GM10266 (cell line): ENCODE measurements around the gene SMCHD1.
"Not testable (repeated sequence)": the region's sequence is repeated elsewhere in the genome, so short reads cannot be mapped to it uniquely, and the experiment has no call there.

Experiments
- DNase-seq: peaks from one replicate; pipeline ENCODE4 v3.0.0; 2012; ENCODE audit errors: extremely low spot score
- CTCF ChIP-seq: IDR thresholded peaks from 2 replicates; pipeline ENCODE4 v1.5.1; 2012; ENCODE audit warnings: mild to moderate bottlenecking, low read depth; ENCODE audit not compliant: control insufficient read depth, insufficient read depth; ENCODE audit errors: missing control alignments

SMCHD1 gene

GRCh38 chr18:2656981-2657512 is 1.5 kb downstream of the SMCHD1 start:
- TF ChIP-seq CTCF: no peak
- no peak for DNase-seq

- peak; percentile 24 for DNase-seq
- TF ChIP-seq CTCF: no peak
Measured at GRCh38 chr18:2657788-2658458, 2.4 kb downstream of the SMCHD1 start.

GRCh38 chr18:2660849-2661248 is 5.3 kb downstream of the SMCHD1 start:
- DNase-seq: not testable (repeated sequence)

GRCh38 chr18:2662288-2662687 is 6.8 kb downstream of the SMCHD1 start:
- not testable (repeated sequence) for DNase-seq

- no peak for DNase-seq
- TF ChIP-seq CTCF: no peak
Measured at GRCh38 chr18:2662990-2663389, 7.5 kb downstream of the SMCHD1 start.

- no peak for DNase-seq
- TF ChIP-seq CTCF: no peak
Measured at GRCh38 chr18:2672410-2672809, 16.9 kb downstream of the SMCHD1 start.

- no peak for TF ChIP-seq CTCF
Measured at GRCh38 chr18:2672872-2673271, 17.3 kb downstream of the SMCHD1 start.

GRCh38 chr18:2678933-2679332 is 23.4 kb downstream of the SMCHD1 start:
- DNase-seq: not testable (repeated sequence)

More at GRCh38 chr18:2672872-2673271, 17.3 kb downstream of the SMCHD1 start:
- no peak for DNase-seq

GRCh38 chr18:2680216-2680792 is 24.8 kb downstream of the SMCHD1 start:
- TF ChIP-seq CTCF: no peak

More at GRCh38 chr18:2680216-2680792, 24.8 kb downstream of the SMCHD1 start:
- DNase-seq: no peak
